Tibial nerve (tissue), 4 donors: ENCODE data around the gene MAGEB16.

ENCODE experiments used
- CTCF ChIP-seq, 5 experiments: fragments of 200-600 bp in 3 of 5; fragments of 450-650 bp in 2 of 5; sonication (generic) in 3 of 5; IDR thresholded peaks; one replicate each; pipeline ENCODE4 v1.5.1; 2016 to 2019; ENCODE audit warnings: antibody characterized with exemption in 5 of 5, mild to moderate bottlenecking in 3 of 5, moderate library complexity in 2 of 5
- EP300 ChIP-seq, 2 donors: sonication (generic); formaldehyde crosslinking; IDR thresholded peaks; one replicate each; pipeline ENCODE4 v1.6.1; 2017; ENCODE audit warnings: antibody characterized with exemption in 2 of 2, mild to moderate bottlenecking in 1 of 2
- POLR2A ChIP-seq, 2 donors: fragments of 450-650 bp; IDR thresholded peaks; one replicate each; pipeline ENCODE4 v1.6.1; 2017; ENCODE audit warnings: antibody characterized with exemption in 2 of 2, mild to moderate bottlenecking in 2 of 2, moderate library complexity in 2 of 2

- TF ChIP-seq CTCF (IDR thresholded peaks at IDR 0.05) (no peak), EP300 (IDR thresholded peaks at IDR 0.05) (no peak), POLR2A (IDR thresholded peaks at IDR 0.05) (no peak)
Observed at GRCh38 chrX:35826503-35826902, 28.4 kb downstream of the MAGEB16 start.
